K562 (cell line): ENCODE results near the gene TRMT112. TPM values are rescaled to one million over a fixed set of nuclear protein-coding genes. Genes with fewer than 3 reads are reported as not detected.

ENCODE experiments used
- AFF4 ChIP-seq: sonication (generic); formaldehyde crosslinking; IDR thresholded peaks from 2 replicates; pipeline ENCODE4 v1.8.0; 2023; ENCODE audit warnings: mild to moderate bottlenecking, missing genetic modification reagents
- CBFA2T2 ChIP-seq: fragments of 450-650 bp; conservative IDR thresholded peaks from 2 replicates; pipeline ENCODE4 v1.6.1; 2017; ENCODE audit warnings: mild to moderate bottlenecking
- CEBPG ChIP-seq, 3 experiments: fragments of 200-800 bp in 1 of 3; sonication (Bioruptor generic) in 1 of 3; sonication (generic) in 1 of 3; formaldehyde crosslinking in 1 of 3; IDR thresholded peaks in 2 of 3; conservative IDR thresholded peaks in 1 of 3; 2 replicates each; pipeline versions ENCODE4 v1.6.1 to v1.8.0; 2016 to 2022; ENCODE audit warnings: missing compliant biosample characterization in 2 of 3, missing genetic modification characterization in 2 of 3, mild to moderate bottlenecking in 1 of 3, missing genetic modification reagents in 1 of 3
- CHAMP1 ChIP-seq: fragments of 450-650 bp; IDR thresholded peaks from 2 replicates; pipeline ENCODE4 v1.6.1; 2016; ENCODE audit warnings: mild to moderate bottlenecking
- HCFC1 ChIP-seq: IDR thresholded peaks from 2 replicates; pipeline ENCODE4 v1.6.1; 2012; ENCODE audit warnings: low read depth, low read length, improper control_type of control experiment
- KHSRP ChIP-seq: fragments of 450-650 bp; IDR thresholded peaks from 2 replicates; pipeline ENCODE4 v1.6.1; 2017
- NCOR1 ChIP-seq: fragments of 450-650 bp; IDR thresholded peaks from 2 replicates; pipeline ENCODE4 v1.6.1; 2016; ENCODE audit warnings: mild to moderate bottlenecking, moderate library complexity
- PRDM10 ChIP-seq: fragments of 450-650 bp; IDR thresholded peaks from 2 replicates; pipeline ENCODE4 v1.6.1; 2018; ENCODE audit not compliant: partially characterized antibody
- SP1 ChIP-seq: sonication (generic); formaldehyde crosslinking; IDR thresholded peaks from 2 replicates; pipeline ENCODE4 v1.8.1; 2022; ENCODE audit warnings: mild to moderate bottlenecking, missing genetic modification reagents
- TCF3 ChIP-seq: sonication (generic); formaldehyde crosslinking; IDR thresholded peaks from 2 replicates; pipeline ENCODE4 v1.4.0; 2020; ENCODE audit warnings: mild to moderate bottlenecking, missing genetic modification reagents
- TGIF2 ChIP-seq: sonication (generic); formaldehyde crosslinking; IDR thresholded peaks from 2 replicates; pipeline ENCODE4 v1.8.1; 2022; ENCODE audit warnings: mild to moderate bottlenecking, missing genetic modification reagents, moderate library complexity
- TRIM24 ChIP-seq, 2 experiments: fragments of 450-650 bp; IDR thresholded peaks; 2 replicates each; pipeline ENCODE4 v1.6.1; 2016
- polyA plus RNA-seq, 8 experiments: library from polyadenylated mRNA; depleted of rRNA in 4 of 8; stranded (reverse) in 5 of 8; unstranded in 3 of 8; fragments of >200 nt; fragmentation: Nextera tagmentation in 2 of 8; fragmentation: Illumina TruSeq in 1 of 8; extraction: Ambion mirVana in 2 of 8; extraction: Trizol in 1 of 8; gene quantifications; 2 replicates each; pipeline versions ENCODE4 v1.2.1 to v1.2.3, GENCODE V29; 2011 to 2014; ENCODE audit warnings: inconsistent platforms in 1 of 8, missing spikeins in 1 of 8
- total RNA-seq, 7 experiments: library from RNA; depleted of rRNA in 6 of 7; stranded (reverse); fragments of >200 nt in 6 of 7; fragmentation: Illumina TruSeq in 2 of 7; extraction: Trizol in 2 of 7; gene quantifications; 2 replicates each; pipeline versions ENCODE4 v1.2.1 to v1.2.3, GENCODE V29; 2011 to 2021; ENCODE audit warnings: low replicate concordance in 1 of 7
- TF ChIP-seq, protein P1 (sequence below): fragments of 250-450 bp; sonication (Bioruptor Pico); IDR thresholded peaks from 2 replicates; pipeline ENCODE4 v1.9.0; 2021; ENCODE audit warnings: mild to moderate bottlenecking
- TF ChIP-seq, protein P2 (sequence below): fragments of 200-800 bp; sonication (Bioruptor generic); IDR thresholded peaks from 2 replicates; pipeline ENCODE4 v1.6.1; 2017; ENCODE audit warnings: missing genetic modification characterization, missing compliant biosample characterization

TRMT112 gene
- total and polyA plus RNA-seq, 9 of the 15 experiments (the other 6 are each of a cell fraction or from before 2014, with no cell fraction given) = 162 to 444 (median 300) TPM

GRCh38 chr11:64318766-64319761, 1.7 kb upstream of the TRMT112 start (continued):
- TF ChIP-seq PRDM10 = peak; percentile 24
- peak; percentile 47; the same call in 1 of the 2 replicates for TF ChIP-seq CBFA2T2
- TF ChIP-seq, protein P1, sequence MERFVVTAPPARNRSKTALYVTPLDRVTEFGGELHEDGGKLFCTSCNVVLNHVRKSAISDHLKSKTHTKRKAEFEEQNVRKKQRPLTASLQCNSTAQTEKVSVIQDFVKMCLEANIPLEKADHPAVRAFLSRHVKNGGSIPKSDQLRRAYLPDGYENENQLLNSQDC (CRISPR knock-in tag) = no peak
- TF ChIP-seq, protein P2, sequence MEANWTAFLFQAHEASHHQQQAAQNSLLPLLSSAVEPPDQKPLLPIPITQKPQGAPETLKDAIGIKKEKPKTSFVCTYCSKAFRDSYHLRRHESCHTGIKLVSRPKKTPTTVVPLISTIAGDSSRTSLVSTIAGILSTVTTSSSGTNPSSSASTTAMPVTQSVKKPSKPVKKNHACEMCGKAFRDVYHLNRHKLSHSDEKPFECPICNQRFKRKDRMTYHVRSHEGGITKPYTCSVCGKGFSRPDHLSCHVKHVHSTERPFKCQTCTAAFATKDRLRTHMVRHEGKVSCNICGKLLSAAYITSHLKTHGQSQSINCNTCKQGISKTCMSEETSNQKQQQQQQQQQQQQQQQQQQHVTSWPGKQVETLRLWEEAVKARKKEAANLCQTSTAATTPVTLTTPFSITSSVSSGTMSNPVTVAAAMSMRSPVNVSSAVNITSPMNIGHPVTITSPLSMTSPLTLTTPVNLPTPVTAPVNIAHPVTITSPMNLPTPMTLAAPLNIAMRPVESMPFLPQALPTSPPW (CRISPR knock-in tag) = peak; percentile 67
- peak; percentile 68 for TF ChIP-seq CEBPG (CRISPR knock-in tag; IDR thresholded peaks at IDR 0.05)
- peak; percentile 61 to 68 for TF ChIP-seq CEBPG (tag; conservative IDR thresholded peaks at IDR 0.05 in 1 of 2, IDR thresholded peaks at IDR 0.05 in 1 of 2)
- TF ChIP-seq TGIF2 (CRISPR knock-in tag) = peak; percentile 57; the same call in 1 of the 2 replicates
- peak; percentile 62; the same call in 1 of the 2 replicates for TF ChIP-seq TCF3 (CRISPR knock-in tag)
- 0 out of 2 replicates have a peak, but pooled peaks have one; percentile 24 for TF ChIP-seq SP1 (CRISPR knock-in tag)
- no peak for TF ChIP-seq HCFC1
- TF ChIP-seq KHSRP = no peak
- TF ChIP-seq CHAMP1 = no peak
- 0 out of 2 replicates have a peak, but pooled peaks have one; percentile 15 for TF ChIP-seq AFF4 (CRISPR knock-in tag)
- peak; percentile 49 for TF ChIP-seq NCOR1
- TF ChIP-seq TRIM24 (IDR thresholded peaks at IDR 0.05) = no peak
